ENCODE results near the gene TSPAN9. TPM values are rescaled to one million over a fixed set of nuclear protein-coding genes. Genes with fewer than 3 reads are reported as not detected.

Gene TSPAN9
- total RNA-seq, 2 experiments from 2014 or later = 0.87 to 1.2 TPM

DNA sequence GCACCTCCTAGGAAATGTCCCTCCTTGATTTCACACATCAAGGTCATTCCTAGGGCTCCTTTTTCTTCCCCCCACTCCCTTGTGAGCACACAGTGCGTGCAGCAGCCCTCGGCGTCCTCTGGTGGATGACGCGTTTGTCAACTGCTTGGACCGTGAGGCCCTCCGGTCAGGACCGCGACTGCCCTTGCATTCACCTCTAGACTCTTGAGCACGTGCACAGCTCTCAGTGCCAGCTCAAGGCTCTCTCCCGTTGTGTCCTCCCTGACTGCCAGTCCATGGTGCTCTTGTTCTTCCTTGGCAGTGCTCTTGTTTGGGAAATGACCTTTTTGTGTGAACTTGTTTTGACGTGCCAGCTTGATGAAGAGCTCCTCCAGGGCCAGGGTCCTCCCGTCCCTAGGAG is 67.9 kb downstream of the TSPAN9 start:
- Mint-ChIP-seq H3K9me3 (no peaks in the 10 kb centered on the region), H3K27ac (no peak overlapping the region), H3K27me3 (peaks cover 10% of the 10 kb centered on the region), H3K4me3 (no peak overlapping the region), H3K36me3 (no peaks in the 10 kb centered on the region), H3K4me1 (ENCODE audit: low read depth) (no peaks in the 10 kb centered on the region)
- intact Hi-C loops (cut with micrococcal nuclease) = no loop called here
- CTCF ChIA-PET = interaction anchor here (1.1 kb wide), 1 partner anchor 131 kb away, joined by 6 read pairs; no protein-coding TSS in a partner anchor
- POLR2A ChIA-PET = no interaction called here
- no peak for DNase-seq

DNA sequence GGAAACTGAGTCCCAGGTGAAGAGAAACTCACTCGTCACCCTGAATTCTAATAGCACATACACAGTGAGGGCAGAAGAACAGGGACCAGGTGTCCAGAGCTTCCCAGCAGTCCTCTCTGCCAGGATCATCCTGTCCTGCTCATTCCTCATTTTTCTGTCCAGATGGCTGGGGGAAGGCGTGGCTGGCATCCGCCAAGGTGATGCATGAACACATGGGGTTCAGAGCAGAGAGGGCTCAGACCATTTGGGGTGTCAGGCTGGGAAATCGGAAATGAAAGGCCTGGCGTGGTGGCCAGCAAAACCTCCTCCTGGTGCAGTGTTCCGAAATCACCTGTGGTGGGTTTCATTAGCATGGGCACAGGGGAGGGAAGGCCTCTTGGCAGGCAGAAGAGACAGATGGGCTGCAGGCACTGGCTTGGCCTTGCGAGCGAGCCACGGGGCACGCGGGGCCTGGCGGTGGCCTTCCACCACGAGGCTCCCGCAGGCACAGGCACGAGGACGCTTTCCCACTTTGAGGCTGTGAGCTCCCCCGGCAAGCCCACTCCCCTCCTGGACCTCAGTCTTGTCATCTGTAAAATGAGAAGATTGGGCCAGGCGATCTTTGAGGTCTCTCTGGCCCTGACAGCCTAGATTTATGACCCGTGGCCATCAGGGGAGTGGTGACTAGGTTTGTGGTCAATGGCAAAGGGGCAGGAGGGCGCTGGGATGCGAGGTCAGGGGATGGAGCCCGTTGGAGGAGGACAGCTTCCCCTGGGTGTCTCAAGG is 68.5 kb downstream of the TSPAN9 start:
- no peak for DNase-seq
- Mint-ChIP-seq H3K9me3 (no peaks in the 10 kb centered on the region), H3K27me3 (peaks cover 12% of the 10 kb centered on the region), H3K4me3 (no peak overlapping the region), H3K36me3 (no peaks in the 10 kb centered on the region), H3K27ac (no peak overlapping the region), H3K4me1 (ENCODE audit: low read depth) (no peaks in the 10 kb centered on the region)
- CTCF ChIA-PET = no interaction called here
- intact Hi-C loops (cut with micrococcal nuclease) = no loop called here
- POLR2A ChIA-PET = no interaction called here

DNA sequence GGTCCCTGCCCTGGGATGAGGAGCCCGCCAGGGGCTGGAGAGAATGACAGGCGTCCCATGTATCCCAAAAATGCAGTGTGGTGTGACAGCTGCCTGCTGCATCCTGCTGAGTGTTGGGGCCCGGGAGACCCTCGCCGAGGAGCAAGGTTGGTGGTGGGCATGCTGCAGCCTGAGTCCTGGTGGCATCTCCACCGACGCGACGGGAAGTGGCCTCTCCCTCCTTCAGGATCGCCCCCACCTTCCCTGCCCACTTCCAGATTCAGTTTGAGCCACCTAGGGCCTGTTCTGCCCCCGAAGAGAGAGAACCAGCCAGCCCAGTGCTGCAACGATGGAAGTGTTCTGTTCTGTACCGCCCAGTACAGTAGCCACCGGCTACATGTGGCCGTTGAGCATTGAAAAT is 70.1 kb downstream of the TSPAN9 start:
- no peak overlapping the region for H3K27ac Mint-ChIP-seq
- CTCF ChIA-PET = no interaction called here
- peaks cover 15% of the 10 kb centered on the region for H3K27me3 Mint-ChIP-seq
- POLR2A ChIA-PET = no interaction called here
- no peak for DNase-seq
- no peak overlapping the region for H3K4me3 Mint-ChIP-seq
- no peaks in the 10 kb centered on the region for H3K9me3 Mint-ChIP-seq
- no peaks in the 10 kb centered on the region for H3K4me1 Mint-ChIP-seq (ENCODE audit: low read depth)
- intact Hi-C loops (cut with micrococcal nuclease) = no loop called here
- H3K36me3 Mint-ChIP-seq = no peaks in the 10 kb centered on the region

GRCh38 chr12:3148366-3149000 is 71.3 kb downstream of the TSPAN9 start:
- DNase-seq = no peak
- Mint-ChIP-seq H3K27me3 (peaks cover 15% of the 10 kb centered on the region), H3K4me1 (ENCODE audit: low read depth) (no peaks in the 10 kb centered on the region), H3K4me3 (no peak overlapping the region), H3K9me3 (no peaks in the 10 kb centered on the region), H3K36me3 (no peaks in the 10 kb centered on the region), H3K27ac (no peak overlapping the region)
- POLR2A ChIA-PET = no interaction called here
- intact Hi-C loops (cut with micrococcal nuclease) = no loop called here
- CTCF ChIA-PET = interaction anchor here (1.0 to 1.2 kb wide), 2 partner anchors 54 to 152 kb away, joined by 3 read pairs; no protein-coding TSS in a partner anchor

- Mint-ChIP-seq H3K9me3 (no peaks in the 10 kb centered on the region), H3K27ac (no peak overlapping the region), H3K27me3 (peaks cover 13% of the 10 kb centered on the region), H3K4me3 (no peak overlapping the region), H3K4me1 (ENCODE audit: low read depth) (no peaks in the 10 kb centered on the region), H3K36me3 (no peaks in the 10 kb centered on the region)
- ChIA-PET POLR2A (no interaction called here), CTCF (interaction anchor here (0.8 to 1.2 kb wide), 3 partner anchors 15 to 118 kb away, joined by 3 read pairs; no protein-coding TSS in a partner anchor)
- DNase-seq = no peak
- intact Hi-C loops (cut with micrococcal nuclease) = no loop called here
Observed at GRCh38 chr12:3149515-3150307, 72.5 kb downstream of the TSPAN9 start.

DNA sequence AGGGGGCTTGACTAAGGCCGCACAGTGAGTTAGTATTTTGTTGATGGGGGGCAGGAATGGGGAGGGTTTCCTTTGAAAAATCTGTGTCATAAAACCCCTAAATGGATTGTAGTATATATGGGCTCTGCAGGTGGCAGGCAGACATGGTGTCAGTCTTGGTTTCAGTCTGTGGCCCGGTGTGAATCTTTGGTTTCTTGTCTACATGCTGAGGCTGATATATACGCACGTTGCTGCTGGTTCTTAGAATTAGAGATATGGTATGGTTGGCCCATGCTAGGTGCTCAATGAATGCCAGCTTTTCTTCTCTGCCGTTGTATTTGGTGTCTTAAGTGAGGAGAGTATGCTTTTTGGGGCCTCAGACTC is 73.1 kb downstream of the TSPAN9 start:
- intact Hi-C loops (cut with micrococcal nuclease) = no loop called here
- no peaks in the 10 kb centered on the region for H3K9me3 Mint-ChIP-seq
- POLR2A ChIA-PET = no interaction called here
- no peak for DNase-seq
- CTCF ChIA-PET = interaction anchor here (1.0 kb wide), 1 partner anchor 117 kb away, joined by 3 read pairs; no protein-coding TSS in a partner anchor
- no peaks in the 10 kb centered on the region for H3K4me1 Mint-ChIP-seq (ENCODE audit: low read depth)
- no peak overlapping the region for H3K27ac Mint-ChIP-seq
- no peaks in the 10 kb centered on the region for H3K36me3 Mint-ChIP-seq
- no peak overlapping the region for H3K4me3 Mint-ChIP-seq
- peaks cover 9% of the 10 kb centered on the region for H3K27me3 Mint-ChIP-seq

DNA sequence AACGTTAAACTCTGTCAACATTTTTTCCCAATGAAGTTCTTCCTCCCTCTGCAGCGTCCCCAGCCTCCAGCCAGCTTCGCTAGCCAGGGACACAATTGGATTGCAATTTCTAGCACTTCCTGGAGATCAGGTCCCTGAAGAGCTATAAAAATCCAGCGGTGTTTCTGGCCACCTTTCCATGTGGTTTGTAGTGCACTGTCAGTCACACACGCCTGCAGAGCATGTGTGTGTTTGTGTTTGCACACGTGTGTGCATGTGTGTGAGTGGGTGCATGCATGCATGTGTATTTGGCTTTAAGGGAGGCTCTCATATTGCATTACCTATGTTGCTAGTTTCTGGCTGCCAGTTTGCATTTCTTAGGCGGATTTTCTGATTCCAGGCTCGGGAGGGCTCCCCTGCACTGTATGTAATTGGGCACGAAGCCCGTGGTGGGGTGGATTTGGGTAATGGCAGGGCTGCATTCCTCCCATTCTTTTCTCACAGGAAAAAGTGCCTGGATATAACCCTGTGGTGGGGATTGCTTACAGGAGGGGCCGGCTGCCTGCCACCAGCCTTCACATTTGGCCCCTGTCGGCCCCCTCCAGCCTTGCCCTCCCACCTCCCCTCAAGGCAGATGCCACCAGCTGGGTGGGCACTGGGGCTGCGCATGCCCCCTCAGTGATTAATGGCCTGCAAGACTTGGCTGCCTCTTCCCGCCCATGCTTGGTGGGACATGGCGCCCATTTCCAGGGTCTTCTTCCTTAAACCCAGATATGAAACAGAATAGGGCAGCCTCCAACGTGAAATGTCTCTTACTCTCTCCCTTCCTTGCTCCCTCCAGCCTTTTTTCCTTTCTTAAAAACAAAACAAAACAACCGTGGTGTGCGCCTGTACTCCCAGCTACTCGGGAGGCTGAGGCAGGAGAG is 74.0 kb downstream of the TSPAN9 start:
- no peak overlapping the region for H3K27ac Mint-ChIP-seq
- intact Hi-C loops (cut with micrococcal nuclease) = no loop called here
- peaks cover 9% of the 10 kb centered on the region for H3K27me3 Mint-ChIP-seq
- ChIA-PET POLR2A (no interaction called here), CTCF (no interaction called here)
- H3K36me3 Mint-ChIP-seq = no peaks in the 10 kb centered on the region
- no peaks in the 10 kb centered on the region for H3K4me1 Mint-ChIP-seq (ENCODE audit: low read depth)
- DNase-seq = no peak
- no peaks in the 10 kb centered on the region for H3K9me3 Mint-ChIP-seq
- H3K4me3 Mint-ChIP-seq = no peak overlapping the region

DNA sequence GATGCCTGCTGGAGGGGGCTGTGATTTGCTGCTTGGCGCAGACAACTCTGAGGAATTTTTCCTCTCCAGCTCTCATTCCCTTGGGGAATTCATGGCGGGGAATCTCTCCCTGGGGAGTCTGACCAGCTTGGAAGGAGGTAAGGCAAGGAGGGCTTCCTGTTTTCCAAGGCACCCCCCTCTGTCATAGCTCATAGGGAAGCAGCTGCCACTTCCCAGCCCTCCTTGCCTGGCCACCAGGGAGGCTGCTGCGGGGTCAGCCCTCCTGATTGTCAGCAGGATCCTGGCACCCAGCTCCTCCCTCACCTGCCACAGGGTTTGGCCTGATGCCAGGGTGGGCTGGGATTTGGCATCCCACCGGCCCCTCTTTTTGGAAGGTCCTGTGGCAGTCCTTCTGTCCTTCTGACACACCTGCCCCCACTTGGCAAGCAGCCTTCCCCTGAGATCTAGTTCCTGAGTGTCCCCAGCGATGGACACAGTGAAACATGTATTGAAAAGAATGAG is 74.9 kb downstream of the TSPAN9 start:
- CTCF ChIA-PET = no interaction called here
- intact Hi-C loops (cut with micrococcal nuclease) = no loop called here
- H3K9me3 Mint-ChIP-seq = no peaks in the 10 kb centered on the region
- peaks cover 5% of the 10 kb centered on the region for H3K27me3 Mint-ChIP-seq
- no peaks in the 10 kb centered on the region for H3K4me1 Mint-ChIP-seq (ENCODE audit: low read depth)
- H3K4me3 Mint-ChIP-seq = no peak overlapping the region
- POLR2A ChIA-PET = no interaction called here
- no peak overlapping the region for H3K27ac Mint-ChIP-seq
- no peaks in the 10 kb centered on the region for H3K36me3 Mint-ChIP-seq
- DNase-seq = no peak

- ChIA-PET POLR2A (no interaction called here), CTCF (interaction anchor here (1.7 kb wide), 1 partner anchor 50 kb away, joined by 7 read pairs; no protein-coding TSS in a partner anchor)
- H3K27me3 Mint-ChIP-seq = peaks cover 5% of the 10 kb centered on the region
- no peaks in the 10 kb centered on the region for H3K36me3 Mint-ChIP-seq
- intact Hi-C loops (cut with micrococcal nuclease) = no loop called here
- no peaks in the 10 kb centered on the region for H3K9me3 Mint-ChIP-seq
- H3K4me3 Mint-ChIP-seq = no peak overlapping the region
- no peaks in the 10 kb centered on the region for H3K4me1 Mint-ChIP-seq (ENCODE audit: low read depth)
- no peak overlapping the region for H3K27ac Mint-ChIP-seq
- peak; percentile 33 for DNase-seq
Observed at GRCh38 chr12:3152892-3153291, 75.7 kb downstream of the TSPAN9 start.

DNA sequence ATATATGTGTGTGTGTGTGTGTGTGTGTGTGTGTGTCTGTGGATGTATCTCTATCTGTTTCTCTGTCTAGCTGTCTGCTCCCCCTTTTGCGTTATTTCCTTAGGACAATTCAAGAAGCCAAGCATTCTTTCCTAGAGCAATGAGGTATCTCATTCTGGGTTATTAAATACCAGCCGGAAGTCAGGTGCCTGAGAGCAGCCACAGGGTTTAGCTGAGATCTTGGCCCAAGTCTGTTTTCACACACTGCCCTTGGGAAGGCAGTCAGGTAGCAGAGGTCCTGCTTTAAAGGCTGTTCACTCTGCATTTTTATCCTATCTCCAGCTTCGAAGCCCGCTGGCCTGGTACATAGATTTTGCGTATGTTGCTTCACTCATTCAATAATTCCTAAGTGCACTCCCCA is 76.8 kb downstream of the TSPAN9 start:
- POLR2A ChIA-PET = interaction anchor here (0.7 to 0.8 kb wide), 2 partner anchors 9 to 53 kb away, joined by 3 to 5 read pairs; no protein-coding TSS in a partner anchor

GRCh38 chr12:3155702-3156370 is 78.7 kb downstream of the TSPAN9 start:
- Mint-ChIP-seq H3K9me3 (no peaks in the 10 kb centered on the region), H3K27me3 (peaks cover 2% of the 10 kb centered on the region), H3K27ac (no peak overlapping the region), H3K4me1 (ENCODE audit: low read depth) (no peaks in the 10 kb centered on the region), H3K4me3 (no peak overlapping the region), H3K36me3 (no peaks in the 10 kb centered on the region)
- CTCF ChIA-PET = no interaction called here
- POLR2A ChIA-PET = no interaction called here
- intact Hi-C loops (cut with micrococcal nuclease) = no loop called here
- no peak for DNase-seq

More for the DNA sequence above, 76.8 kb downstream of the TSPAN9 start:
- Mint-ChIP-seq H3K4me3 (no peak overlapping the region), H3K9me3 (no peaks in the 10 kb centered on the region), H3K27ac (no peak overlapping the region), H3K4me1 (ENCODE audit: low read depth) (no peaks in the 10 kb centered on the region), H3K27me3 (peaks cover 5% of the 10 kb centered on the region), H3K36me3 (no peaks in the 10 kb centered on the region)
- intact Hi-C loops (cut with micrococcal nuclease) = no loop called here
- CTCF ChIA-PET = interaction anchor here (1.3 to 1.7 kb wide), 2 partner anchors 49 to 121 kb away, joined by 3 to 7 read pairs; no protein-coding TSS in a partner anchor
- DNase-seq = no peak
